ENCODE results near the gene PSMB11. TPM values are rescaled to one million over a fixed set of nuclear protein-coding genes. Genes with fewer than 3 reads are reported as not detected.

The PSMB11 gene
- total and polyA plus RNA-seq, 10 of the 15 experiments (the other 5 are each of a cell fraction or from before 2014, with no cell fraction given): not detected

DNA sequence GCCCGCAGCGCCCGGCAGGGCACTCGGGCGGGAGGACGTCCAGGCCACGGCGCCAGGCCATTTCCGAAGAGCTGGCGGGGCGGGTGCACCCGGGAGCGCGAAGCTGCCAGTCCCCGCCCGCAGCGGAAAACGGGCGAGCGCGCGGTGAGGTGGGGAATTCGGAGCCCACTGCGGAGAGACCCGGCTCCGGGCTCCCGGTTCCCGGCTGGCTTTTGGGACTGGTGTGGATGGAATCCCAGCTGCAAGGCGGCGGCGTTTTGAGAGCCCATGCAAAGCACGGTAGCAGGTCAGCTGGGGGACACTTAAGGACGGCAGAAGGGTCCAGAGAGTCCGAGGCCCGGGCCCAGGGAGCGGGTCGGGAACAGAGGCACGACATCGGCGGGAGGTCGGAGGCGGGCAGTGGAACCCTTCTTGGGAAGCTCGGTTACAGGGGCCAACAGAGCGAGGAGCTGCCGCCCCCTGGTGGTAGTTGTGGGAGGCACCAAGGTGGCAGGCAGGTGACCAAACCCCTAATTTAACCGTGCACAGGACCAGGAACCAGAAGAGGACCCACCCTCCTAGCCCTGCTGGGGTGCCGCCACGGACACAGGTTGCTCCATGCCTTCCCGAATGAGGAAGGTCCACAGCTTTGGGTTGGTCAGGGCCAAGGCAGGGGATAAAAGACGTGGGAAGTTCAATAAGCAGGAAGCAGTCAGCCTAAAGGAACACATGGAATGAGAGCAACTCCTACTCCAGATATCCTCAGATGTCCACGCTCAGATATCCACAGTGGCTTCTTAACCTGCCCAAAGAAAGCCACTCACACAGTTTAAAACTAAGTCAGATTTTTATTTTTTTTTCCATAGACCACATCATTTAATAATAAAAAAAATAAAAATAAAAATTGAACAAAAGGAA, 16.0 kb downstream of the PSMB11 start:
- peak; percentile 40 for DNase-seq (ENCODE audit: low read depth, low spot score)
- H3K27me3 ChIP-seq (replicated peaks in 1 of 2; ENCODE audit: control insufficient read depth in 2 of 2, insufficient read depth in 2 of 2, low read length in 1 of 2): no peaks in the 10 kb centered on the region
- FAIRE-seq: peak; percentile 96
- ChIA-PET SMC1A (ENCODE audit: uncharacterized antibody, unreplicated experiment) (interaction anchor here (0.7 to 8.7 kb wide), 17 partner anchors 8 to 123 kb away, joined by 3 to 156 read pairs (median 5); partner anchors contain the start of gene HAUS4), POLR2A (interaction anchor here (0.6 to 1.5 kb wide), 8 partner anchors 37 to 84 kb away, joined by 3 to 12 read pairs (median 4); partner anchors contain the start of gene ACIN1), CTCF (interaction anchor here (0.6 to 18.3 kb wide), 35 partner anchors 8 to 1620 kb away, joined by 3 to 853 read pairs (median 4); partner anchors contain the start of genes ACIN1, AJUBA, C14orf119 and HAUS4), RAD21 (ENCODE audit: unreplicated experiment) (interaction anchor here (0.6 to 10.8 kb wide), 19 partner anchors 11 to 271 kb away, joined by 3 to 224 read pairs (median 5); partner anchors contain the start of genes AJUBA, HAUS4 and PRMT5)
- H3K4me2 ChIP-seq (ENCODE audit: control insufficient read depth, insufficient read depth): peak overlapping the region; percentile 100
- no TSS peak for BruUV-seq (replicated peaks)
- no peaks in the 10 kb centered on the region for H3K9me3 ChIP-seq (replicated peaks; ENCODE audit: control insufficient read depth, insufficient read depth, low read length)
- intact Hi-C loops (cut with micrococcal nuclease; ENCODE audit: unreplicated experiment): loop anchor here (1.0 to 5.0 kb wide), 5 partner anchors 64 to 486 kb away; partner anchors contain the start of gene PRMT5
- 2% methylated on average over 48 of the region's 51 CpGs for WGBS (ENCODE audit: insufficient coverage, insufficient replicate concordance, low lambda C conversion rate, missing lambda C conversion rate)
- peak overlapping the region; percentile 79 for H3K4me3 ChIP-seq
- peak overlapping the region; percentile 47 for H3K9ac ChIP-seq (ENCODE audit: control insufficient read depth, insufficient read depth, low read length)
- H3K4me1 ChIP-seq (ENCODE audit: control insufficient read depth, insufficient read depth, low read length): peaks cover 12% of the 10 kb centered on the region
- H2AFZ ChIP-seq (ENCODE audit: control insufficient read depth, low read depth, low read length): no peak overlapping the region; the same call in 1 of the 2 replicates
- H3K79me2 ChIP-seq (ENCODE audit: control insufficient read depth, insufficient read depth, low read length): no peaks in the 10 kb centered on the region
- in situ Hi-C loops (cut with MboI): no loop called here
- peak; percentile 82 for ATAC-seq
- H4K20me1 ChIP-seq (ENCODE audit: control insufficient read depth, insufficient read depth): no peaks in the 10 kb centered on the region
- no peak overlapping the region for H3K27ac ChIP-seq (ENCODE audit: control insufficient read depth, insufficient read depth)
- H3K36me3 ChIP-seq (ENCODE audit: control insufficient read depth in 2 of 2, insufficient read depth in 2 of 2, low read length in 1 of 2): peaks cover 18 to 24% of the 10 kb centered on the region in 2 experiments
- TF ChIP-seq POU2F2 (IDR thresholded peaks at IDR 0.05; ENCODE audit: borderline replicate concordance, low read depth, low read length) (peak; percentile 16; the same call in 1 of the 3 replicates), CREB1 (IDR thresholded peaks at IDR 0.05; ENCODE audit: low read depth) (peak; percentile 10; the same call in 1 of the 2 replicates), IKZF1 (conservative IDR thresholded peaks at IDR 0.05) (peak; percentile 88), PAX5 (IDR thresholded peaks at IDR 0.05; ENCODE audit: borderline replicate concordance, low read depth, low read length) (peak; percentile 65; the same call in 1 of the 2 replicates), NFIC (IDR thresholded peaks at IDR 0.05; ENCODE audit: low read depth, low read length) (no peak), ATF7 (IDR thresholded peaks at IDR 0.05; ENCODE audit: low read depth) (no peak), POLR2AphosphoS2 (IDR thresholded peaks at IDR 0.05; ENCODE audit: low read depth, low read length) (0 out of 2 replicates have a peak, but pooled peaks have one; percentile 42), FOXM1 (IDR thresholded peaks at IDR 0.05; ENCODE audit: low read depth, low read length) (peak; percentile 32; the same call in 1 of the 2 replicates), EED (IDR thresholded peaks at IDR 0.05; ENCODE audit: low read depth) (peak; percentile 76; the same call in 1 of the 2 replicates), SRF (IDR thresholded peaks at IDR 0.05; ENCODE audit: low read depth in 2 of 2, low read length in 2 of 2) (0 out of 4 replicates have a peak, but pooled peaks of 1 of the 2 experiments have one; percentile 35), TCF12 (IDR thresholded peaks at IDR 0.05; ENCODE audit: low read depth, low read length) (peak; percentile 16; the same call in 1 of the 2 replicates), POLR2A (IDR thresholded peaks at IDR 0.05; ENCODE audit: low read depth, low read length) (peak; percentile 74), MTA3 (IDR thresholded peaks at IDR 0.05; ENCODE audit: borderline replicate concordance, low read length) (peak; percentile 64; the same call in 1 of the 2 replicates), MYB (IDR thresholded peaks at IDR 0.05; ENCODE audit: borderline replicate concordance, low read depth, low read length) (no peak)
- TF ChIP-seq, protein P1, sequence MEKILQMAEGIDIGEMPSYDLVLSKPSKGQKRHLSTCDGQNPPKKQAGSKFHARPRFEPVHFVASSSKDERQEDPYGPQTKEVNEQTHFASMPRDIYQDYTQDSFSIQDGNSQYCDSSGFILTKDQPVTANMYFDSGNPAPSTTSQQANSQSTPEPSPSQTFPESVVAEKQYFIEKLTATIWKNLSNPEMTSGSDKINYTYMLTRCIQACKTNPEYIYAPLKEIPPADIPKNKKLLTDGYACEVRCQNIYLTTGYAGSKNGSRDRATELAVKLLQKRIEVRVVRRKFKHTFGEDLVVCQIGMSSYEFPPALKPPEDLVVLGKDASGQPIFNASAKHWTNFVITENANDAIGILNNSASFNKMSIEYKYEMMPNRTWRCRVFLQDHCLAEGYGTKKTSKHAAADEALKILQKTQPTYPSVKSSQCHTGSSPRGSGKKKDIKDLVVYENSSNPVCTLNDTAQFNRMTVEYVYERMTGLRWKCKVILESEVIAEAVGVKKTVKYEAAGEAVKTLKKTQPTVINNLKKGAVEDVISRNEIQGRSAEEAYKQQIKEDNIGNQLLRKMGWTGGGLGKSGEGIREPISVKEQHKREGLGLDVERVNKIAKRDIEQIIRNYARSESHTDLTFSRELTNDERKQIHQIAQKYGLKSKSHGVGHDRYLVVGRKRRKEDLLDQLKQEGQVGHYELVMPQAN (conservative IDR thresholded peaks at IDR 0.05): peak; percentile 18; the same call in 1 of the 2 replicates
- TF ChIP-seq, protein P2, sequence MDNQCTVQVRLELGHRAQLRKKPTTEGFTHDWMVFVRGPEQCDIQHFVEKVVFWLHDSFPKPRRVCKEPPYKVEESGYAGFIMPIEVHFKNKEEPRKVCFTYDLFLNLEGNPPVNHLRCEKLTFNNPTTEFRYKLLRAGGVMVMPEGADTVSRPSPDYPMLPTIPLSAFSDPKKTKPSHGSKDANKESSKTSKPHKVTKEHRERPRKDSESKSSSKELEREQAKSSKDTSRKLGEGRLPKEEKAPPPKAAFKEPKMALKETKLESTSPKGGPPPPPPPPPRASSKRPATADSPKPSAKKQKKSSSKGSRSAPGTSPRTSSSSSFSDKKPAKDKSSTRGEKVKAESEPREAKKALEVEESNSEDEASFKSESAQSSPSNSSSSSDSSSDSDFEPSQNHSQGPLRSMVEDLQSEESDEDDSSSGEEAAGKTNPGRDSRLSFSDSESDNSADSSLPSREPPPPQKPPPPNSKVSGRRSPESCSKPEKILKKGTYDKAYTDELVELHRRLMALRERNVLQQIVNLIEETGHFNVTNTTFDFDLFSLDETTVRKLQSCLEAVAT (IDR thresholded peaks at IDR 0.05): peak; percentile 34; the same call in 1 of the 2 replicates
- TF ChIP-seq, protein P3, sequence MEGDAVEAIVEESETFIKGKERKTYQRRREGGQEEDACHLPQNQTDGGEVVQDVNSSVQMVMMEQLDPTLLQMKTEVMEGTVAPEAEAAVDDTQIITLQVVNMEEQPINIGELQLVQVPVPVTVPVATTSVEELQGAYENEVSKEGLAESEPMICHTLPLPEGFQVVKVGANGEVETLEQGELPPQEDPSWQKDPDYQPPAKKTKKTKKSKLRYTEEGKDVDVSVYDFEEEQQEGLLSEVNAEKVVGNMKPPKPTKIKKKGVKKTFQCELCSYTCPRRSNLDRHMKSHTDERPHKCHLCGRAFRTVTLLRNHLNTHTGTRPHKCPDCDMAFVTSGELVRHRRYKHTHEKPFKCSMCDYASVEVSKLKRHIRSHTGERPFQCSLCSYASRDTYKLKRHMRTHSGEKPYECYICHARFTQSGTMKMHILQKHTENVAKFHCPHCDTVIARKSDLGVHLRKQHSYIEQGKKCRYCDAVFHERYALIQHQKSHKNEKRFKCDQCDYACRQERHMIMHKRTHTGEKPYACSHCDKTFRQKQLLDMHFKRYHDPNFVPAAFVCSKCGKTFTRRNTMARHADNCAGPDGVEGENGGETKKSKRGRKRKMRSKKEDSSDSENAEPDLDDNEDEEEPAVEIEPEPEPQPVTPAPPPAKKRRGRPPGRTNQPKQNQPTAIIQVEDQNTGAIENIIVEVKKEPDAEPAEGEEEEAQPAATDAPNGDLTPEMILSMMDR (IDR thresholded peaks at IDR 0.05 in 2 of 3, conservative IDR thresholded peaks at IDR 0.05 in 1 of 3; ENCODE audit: control insufficient read depth in 2 of 3, extremely low read depth in 1 of 3, insufficient read depth in 1 of 3, low read depth in 3 of 3, low read length in 3 of 3): peak; percentile 92 to 97 (median 96); a peak in 5 of 6 replicates
